H1 (cell line): ENCODE measurements around the gene SPAG4. TPM values are rescaled to one million over a fixed set of nuclear protein-coding genes. Genes with fewer than 3 reads are reported as not detected.

Source experiments
- ASH2L ChIP-seq: fragments of 200-600, 300-600 bp; sonication (generic); IDR thresholded peaks from one replicate; pipeline ENCODE4 v1.7.1; 2017; ENCODE audit warnings: low read length
- CBX5 ChIP-seq: fragments of 300-800, 300-1000 bp; sonication (generic); IDR thresholded peaks from 2 replicates; pipeline ENCODE4 v1.7.1; 2016; ENCODE audit warnings: antibody characterized with exemption, low read length, low read depth
- CBX8 ChIP-seq: fragments of 300-800, 300-1000 bp; sonication (generic); IDR thresholded peaks from 2 replicates; pipeline ENCODE4 v1.7.1; 2016; ENCODE audit warnings: low read depth, low read length, borderline replicate concordance
- CTBP2 ChIP-seq: IDR thresholded peaks from 2 replicates; pipeline ENCODE4 v1.7.0; 2011; ENCODE audit warnings: borderline replicate concordance, mild to moderate bottlenecking, moderate library complexity, mixed read lengths, low read length; ENCODE audit not compliant: insufficient read depth, insufficient read length
- EZH2 ChIP-seq: fragments of 200-600 bp; sonication (generic); IDR thresholded peaks from 2 replicates; pipeline ENCODE4 v1.7.1; 2012; ENCODE audit warnings: low read depth, mild to moderate bottlenecking, moderate library complexity, low read length, inconsistent platforms; ENCODE audit not compliant: severe bottlenecking
- FOSL1 ChIP-seq: IDR thresholded peaks from 2 replicates; pipeline ENCODE4 v1.6.1; 2011; ENCODE audit warnings: mild to moderate bottlenecking, low read depth, low read length, moderate library complexity; ENCODE audit not compliant: insufficient read depth
- HDAC6 ChIP-seq: IDR thresholded peaks from one replicate; pipeline ENCODE4 v1.7.1; 2012; ENCODE audit warnings: low read depth, mild to moderate bottlenecking, inconsistent platforms, low read length, moderate library complexity
- KDM4A ChIP-seq: IDR thresholded peaks from one replicate; pipeline ENCODE4 v1.7.1; 2012; ENCODE audit warnings: low read depth, mild to moderate bottlenecking, moderate library complexity, low read length, inconsistent platforms; ENCODE audit not compliant: severe bottlenecking
- MAFK ChIP-seq: IDR thresholded peaks from 2 replicates; pipeline ENCODE4 v1.6.1; 2012; ENCODE audit warnings: low read depth, mild to moderate bottlenecking, improper control_type of control experiment, low read length
- NRF1 ChIP-seq: IDR thresholded peaks from 2 replicates; pipeline ENCODE4 v1.6.1; 2011; ENCODE audit warnings: mild to moderate bottlenecking, low read depth, low read length, improper control_type of control experiment
- POLR2A ChIP-seq, 2 experiments: IDR thresholded peaks; 1 replicate in 1 of 2; 2 replicates in 1 of 2; pipeline ENCODE4 v1.6.1; 2011; ENCODE audit warnings: low read depth in 2 of 2, low read length in 2 of 2, mild to moderate bottlenecking in 2 of 2; ENCODE audit errors: control extremely low read depth in 1 of 2
- SAP30 ChIP-seq: fragments of 300-600 bp; sonication (generic); IDR thresholded peaks from 2 replicates; pipeline ENCODE4 v1.7.1; 2012; ENCODE audit warnings: low read length, moderate library complexity, mild to moderate bottlenecking, inconsistent platforms; ENCODE audit not compliant: insufficient read depth, insufficient replicate concordance
- SIRT6 ChIP-seq: IDR thresholded peaks from one replicate; pipeline ENCODE4 v1.7.1; 2012; ENCODE audit warnings: low read length, inconsistent platforms
- SP1 ChIP-seq: IDR thresholded peaks from 2 replicates; pipeline ENCODE4 v1.6.1; 2011; ENCODE audit warnings: low read depth, low read length
- SUZ12 ChIP-seq: fragments of 200-600 bp; sonication (generic); IDR thresholded peaks from 2 replicates; pipeline ENCODE4 v1.6.1; 2012; ENCODE audit warnings: mild to moderate bottlenecking, inconsistent platforms, low read length, moderate library complexity, mixed read lengths
- TAF1 ChIP-seq: IDR thresholded peaks from 2 replicates; pipeline ENCODE4 v1.6.1; 2011; ENCODE audit warnings: mild to moderate bottlenecking, low read depth, low read length
- TAF7 ChIP-seq: optimal IDR thresholded peaks from 2 replicates; pipeline ENCODE3; 2011; ENCODE audit warnings: low read depth, mild to moderate bottlenecking, inconsistent platforms, low read length, moderate library complexity, borderline replicate concordance
- YY1 ChIP-seq: IDR thresholded peaks from 2 replicates; pipeline ENCODE4 v1.6.1; 2011; ENCODE audit warnings: low read depth, mild to moderate bottlenecking, low read length
- ZNF274 ChIP-seq: IDR thresholded peaks from 2 replicates; pipeline ENCODE4 v1.7.0; 2012; ENCODE audit warnings: low read length, borderline replicate concordance; ENCODE audit errors: extremely low read depth
- polyA plus RNA-seq, 7 experiments: library from polyadenylated mRNA; depleted of rRNA in 3 of 7; stranded (reverse) in 5 of 7; unstranded in 2 of 7; fragments of >200 nt in 5 of 7; fragments of 200-250 nt in 2 of 7; gene quantifications; 1 replicate in 5 of 7; 2 replicates in 1 of 7; 4 replicates in 1 of 7; pipeline versions ENCODE4 v1.2.1 to v1.2.3, GENCODE V29; 2011 to 2013; ENCODE audit warnings: missing spikeins in 2 of 7, mixed read lengths in 2 of 7
- total RNA-seq: library from RNA; stranded (reverse); fragmentation: NEBNext Ultra II Directional; extraction: Animal tissue kit (Norgen Biotek cat#: 25700); gene quantifications from 2 replicates; pipeline ENCODE4 v1.2.1, GENCODE V29; 2021
- TF ChIP-seq, protein P1 (sequence below): IDR thresholded peaks from 2 replicates; pipeline ENCODE4 v1.6.1; 2012; ENCODE audit warnings: inconsistent platforms
- TF ChIP-seq, protein P2 (sequence below): IDR thresholded peaks from 2 replicates; pipeline ENCODE4 v1.6.1; 2011; ENCODE audit warnings: low read depth, mild to moderate bottlenecking, low read length; ENCODE audit not compliant: insufficient read depth
- TF ChIP-seq, protein P3 (sequence below): IDR thresholded peaks from 2 replicates; pipeline ENCODE4 v1.6.1; 2011; ENCODE audit warnings: low read length, improper control_type of control experiment

SPAG4 gene
- total and polyA plus RNA-seq, 2 of the 8 experiments (the other 6 are each of a cell fraction or from before 2014, with no cell fraction given) = 2.4 to 6.0 TPM

DNA sequence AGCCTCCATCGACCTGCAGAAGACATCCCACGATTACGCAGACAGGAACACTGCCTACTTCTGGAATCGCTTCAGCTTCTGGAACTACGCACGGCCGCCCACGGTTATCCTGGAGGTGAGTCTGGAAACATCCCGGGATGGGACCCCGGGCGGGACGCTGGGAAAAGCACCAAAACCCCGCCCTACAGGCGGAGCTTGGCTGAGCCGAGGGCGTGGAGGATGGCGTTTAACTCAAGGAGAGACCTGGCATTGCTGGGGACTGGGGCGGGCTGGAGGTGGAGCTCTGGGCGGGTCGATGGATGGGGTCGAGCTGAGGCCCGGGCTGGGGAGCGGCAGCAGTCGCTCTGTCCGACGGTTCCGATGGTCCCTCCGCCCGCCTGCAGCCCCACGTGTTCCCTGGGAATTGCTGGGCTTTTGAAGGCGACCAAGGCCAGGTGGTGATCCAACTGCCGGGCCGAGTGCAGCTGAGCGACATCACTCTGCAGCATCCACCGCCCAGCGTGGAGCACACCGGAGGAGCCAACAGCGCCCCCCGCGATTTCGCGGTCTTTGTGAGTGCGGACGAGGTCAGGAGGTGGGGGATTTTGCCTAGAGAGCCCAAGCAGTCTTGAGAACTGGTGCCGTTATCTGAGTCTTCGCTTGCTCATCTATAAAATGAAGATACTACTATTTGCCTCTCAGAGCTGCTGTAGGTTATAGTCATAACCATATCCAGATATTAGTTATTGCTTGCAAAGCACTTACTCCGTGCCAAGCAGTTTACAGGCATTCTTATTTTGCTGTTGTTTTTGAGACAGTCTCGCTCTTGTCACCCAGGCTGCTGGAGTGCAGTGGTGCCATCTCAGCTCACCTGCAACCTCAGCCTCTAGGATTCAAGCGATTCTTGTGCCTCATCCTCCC lies 3.8 kb downstream of the SPAG4 start (continued):
- TF ChIP-seq, protein P1, sequence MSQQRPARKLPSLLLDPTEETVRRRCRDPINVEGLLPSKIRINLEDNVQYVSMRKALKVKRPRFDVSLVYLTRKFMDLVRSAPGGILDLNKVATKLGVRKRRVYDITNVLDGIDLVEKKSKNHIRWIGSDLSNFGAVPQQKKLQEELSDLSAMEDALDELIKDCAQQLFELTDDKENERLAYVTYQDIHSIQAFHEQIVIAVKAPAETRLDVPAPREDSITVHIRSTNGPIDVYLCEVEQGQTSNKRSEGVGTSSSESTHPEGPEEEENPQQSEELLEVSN = peak; percentile 92
- TF ChIP-seq CTBP2 = no peak
- no peak for TF ChIP-seq ZNF274
- peak; percentile 84 for TF ChIP-seq KDM4A
- no peak for TF ChIP-seq SAP30
- peak; percentile 37 for TF ChIP-seq ASH2L
- no peak for TF ChIP-seq HDAC6
- TF ChIP-seq NRF1 = no peak
- TF ChIP-seq FOSL1 = no peak
- no peak for TF ChIP-seq EZH2
- no peak for TF ChIP-seq CBX8
- no peak for TF ChIP-seq CBX5
- 0 out of 2 replicates have a peak, but pooled peaks have one; percentile 14 for TF ChIP-seq SP1
- peak; percentile 74 for TF ChIP-seq TAF1
- TF ChIP-seq YY1 = no peak
- peak; percentile 40 for TF ChIP-seq TAF7
- peak; percentile 26 to 79 for TF ChIP-seq POLR2A (IDR thresholded peaks at IDR 0.05; ENCODE audit: control extremely low read depth in 1 of 2, low read depth in 2 of 2, low read length in 2 of 2)
- TF ChIP-seq SIRT6 = no peak
- TF ChIP-seq, protein P2, sequence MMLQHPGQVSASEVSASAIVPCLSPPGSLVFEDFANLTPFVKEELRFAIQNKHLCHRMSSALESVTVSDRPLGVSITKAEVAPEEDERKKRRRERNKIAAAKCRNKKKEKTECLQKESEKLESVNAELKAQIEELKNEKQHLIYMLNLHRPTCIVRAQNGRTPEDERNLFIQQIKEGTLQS = no peak
- no peak for TF ChIP-seq SUZ12
- TF ChIP-seq, protein P3, sequence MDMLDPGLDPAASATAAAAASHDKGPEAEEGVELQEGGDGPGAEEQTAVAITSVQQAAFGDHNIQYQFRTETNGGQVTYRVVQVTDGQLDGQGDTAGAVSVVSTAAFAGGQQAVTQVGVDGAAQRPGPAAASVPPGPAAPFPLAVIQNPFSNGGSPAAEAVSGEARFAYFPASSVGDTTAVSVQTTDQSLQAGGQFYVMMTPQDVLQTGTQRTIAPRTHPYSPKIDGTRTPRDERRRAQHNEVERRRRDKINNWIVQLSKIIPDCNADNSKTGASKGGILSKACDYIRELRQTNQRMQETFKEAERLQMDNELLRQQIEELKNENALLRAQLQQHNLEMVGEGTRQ = peak; percentile 43; the same call in 1 of the 2 replicates
- TF ChIP-seq MAFK = no peak
